ENCODE data around the gene CRIP2. TPM values are rescaled to one million over a fixed set of nuclear protein-coding genes. Genes with fewer than 3 reads are reported as not detected.

Gene CRIP2
- total RNA-seq, 3 donors from 2014 or later (not counting 1 experiment from before 2014, with no cell fraction given) = 1.7 to 4.6 (median 2.0) TPM

DNA sequence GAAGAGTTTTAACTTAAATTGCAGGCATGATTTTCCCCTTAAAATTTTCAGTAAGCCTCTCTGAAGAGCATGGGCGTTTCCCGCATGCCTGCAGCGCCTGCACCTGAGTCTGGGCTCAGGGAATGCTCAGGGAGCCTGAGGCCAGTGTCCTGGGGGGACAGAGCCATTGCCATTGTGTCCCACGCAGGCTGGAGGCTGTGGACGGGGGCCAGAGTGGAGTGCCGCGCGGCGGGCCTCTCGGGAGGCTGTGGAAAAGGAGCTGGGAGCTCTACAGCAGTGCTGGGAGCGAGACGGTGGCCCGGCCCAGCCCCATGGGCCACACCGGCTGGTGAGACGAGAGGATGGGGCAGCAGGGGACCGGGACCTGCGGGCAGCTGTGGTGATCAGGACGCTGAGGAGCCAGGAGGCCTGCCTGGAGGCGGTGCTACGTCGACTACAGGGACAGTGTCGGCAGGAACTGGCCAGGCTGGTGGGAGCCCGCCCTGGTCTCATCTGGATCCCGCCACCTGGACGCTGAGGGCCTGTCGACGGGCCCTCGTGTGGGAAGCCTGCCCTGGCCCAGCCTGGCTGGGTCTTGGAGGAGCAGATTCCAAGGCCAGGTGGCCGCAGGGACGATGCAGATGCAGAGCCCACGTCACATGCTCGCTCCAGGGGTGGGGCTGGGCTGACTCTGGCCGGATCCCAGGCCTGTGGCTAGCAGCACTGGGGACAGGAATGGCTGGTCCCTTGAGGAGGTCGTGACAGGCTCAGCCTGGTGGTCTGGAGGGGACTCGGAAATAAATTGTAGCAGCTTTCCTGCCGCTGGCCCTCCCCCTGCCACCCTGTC lies 24.0 kb downstream of the CRIP2 start:
- Mint-ChIP-seq H3K9me3 (no peaks in the 10 kb centered on the region), H3K27ac (peak overlapping the region; percentile 31 to 58), H3K36me3 (no peaks in the 10 kb centered on the region), H3K4me3 (peak overlapping the region; percentile 35), H3K27me3 (ENCODE audit: low read depth in 2 of 2) (no peaks in the 10 kb centered on the region), H3K4me1 (peaks cover 0 to 4% of the 10 kb centered on the region in 2 donors)
- Histone ChIP-seq H3K27ac (ENCODE audit: low read length) (no peak overlapping the region), H3K36me3 (ENCODE audit: control insufficient read depth, insufficient read depth, low read length) (no peaks in the 10 kb centered on the region), H3K9me3 (ENCODE audit: control insufficient read depth, insufficient read depth, low read length) (no peaks in the 10 kb centered on the region), H3K27me3 (ENCODE audit: control insufficient read depth, insufficient read depth, low read length) (no peaks in the 10 kb centered on the region), H3K4me1 (ENCODE audit: control insufficient read depth, insufficient read depth, low read length) (no peaks in the 10 kb centered on the region), H3K4me3 (ENCODE audit: low read length) (no peak overlapping the region)
- intact Hi-C loops (cut with micrococcal nuclease) = no loop called here
- ATAC-seq = no peak
- peak in 1 of 2 donors; percentile 18 for DNase-seq
- TF ChIP-seq, protein P1, sequence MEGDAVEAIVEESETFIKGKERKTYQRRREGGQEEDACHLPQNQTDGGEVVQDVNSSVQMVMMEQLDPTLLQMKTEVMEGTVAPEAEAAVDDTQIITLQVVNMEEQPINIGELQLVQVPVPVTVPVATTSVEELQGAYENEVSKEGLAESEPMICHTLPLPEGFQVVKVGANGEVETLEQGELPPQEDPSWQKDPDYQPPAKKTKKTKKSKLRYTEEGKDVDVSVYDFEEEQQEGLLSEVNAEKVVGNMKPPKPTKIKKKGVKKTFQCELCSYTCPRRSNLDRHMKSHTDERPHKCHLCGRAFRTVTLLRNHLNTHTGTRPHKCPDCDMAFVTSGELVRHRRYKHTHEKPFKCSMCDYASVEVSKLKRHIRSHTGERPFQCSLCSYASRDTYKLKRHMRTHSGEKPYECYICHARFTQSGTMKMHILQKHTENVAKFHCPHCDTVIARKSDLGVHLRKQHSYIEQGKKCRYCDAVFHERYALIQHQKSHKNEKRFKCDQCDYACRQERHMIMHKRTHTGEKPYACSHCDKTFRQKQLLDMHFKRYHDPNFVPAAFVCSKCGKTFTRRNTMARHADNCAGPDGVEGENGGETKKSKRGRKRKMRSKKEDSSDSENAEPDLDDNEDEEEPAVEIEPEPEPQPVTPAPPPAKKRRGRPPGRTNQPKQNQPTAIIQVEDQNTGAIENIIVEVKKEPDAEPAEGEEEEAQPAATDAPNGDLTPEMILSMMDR (IDR thresholded peaks at IDR 0.05) = no peak
- 97% methylated on average over 36 of the region's 36 CpGs for WGBS (ENCODE audit: insufficient coverage)

DNA sequence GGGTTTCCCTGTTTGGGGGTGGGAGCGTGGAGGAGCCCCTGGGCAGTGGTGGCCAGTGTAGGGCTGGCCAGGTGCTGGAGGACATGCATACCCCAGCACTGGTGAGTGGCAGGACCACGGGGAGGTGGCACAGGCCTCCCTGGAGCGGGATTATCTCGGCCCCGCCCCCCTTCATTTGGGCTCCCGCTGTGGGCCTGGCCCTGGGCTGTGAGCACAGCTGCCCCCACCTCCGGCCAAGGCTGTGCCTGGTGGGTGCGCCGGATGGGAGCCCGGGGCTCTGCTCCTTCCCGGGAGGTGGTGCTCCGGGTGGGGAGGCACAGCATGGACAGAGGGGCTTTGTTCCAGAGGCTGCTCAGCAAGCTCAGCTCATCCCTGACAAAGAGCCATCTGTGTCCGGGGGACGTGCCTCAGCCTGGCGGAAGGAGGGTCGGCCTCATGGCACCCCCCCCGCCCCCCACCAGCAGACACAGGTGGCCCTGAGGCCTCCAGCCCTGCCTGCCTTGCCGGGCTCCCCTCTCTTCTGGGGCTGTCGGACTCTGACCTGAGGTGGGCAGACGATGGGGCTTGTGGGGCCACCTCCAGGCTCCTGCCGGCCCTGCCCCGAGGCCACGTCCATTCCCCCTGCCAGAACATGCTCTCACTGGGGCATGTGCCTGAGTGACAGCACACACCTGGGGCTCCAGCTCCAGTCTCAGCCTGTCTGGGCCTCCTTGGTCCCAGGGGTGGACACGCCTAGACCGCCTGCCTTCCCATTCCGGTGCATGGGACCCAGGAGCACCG lies 24.8 kb downstream of the CRIP2 start:
- intact Hi-C loops (cut with micrococcal nuclease) = no loop called here

DNA sequence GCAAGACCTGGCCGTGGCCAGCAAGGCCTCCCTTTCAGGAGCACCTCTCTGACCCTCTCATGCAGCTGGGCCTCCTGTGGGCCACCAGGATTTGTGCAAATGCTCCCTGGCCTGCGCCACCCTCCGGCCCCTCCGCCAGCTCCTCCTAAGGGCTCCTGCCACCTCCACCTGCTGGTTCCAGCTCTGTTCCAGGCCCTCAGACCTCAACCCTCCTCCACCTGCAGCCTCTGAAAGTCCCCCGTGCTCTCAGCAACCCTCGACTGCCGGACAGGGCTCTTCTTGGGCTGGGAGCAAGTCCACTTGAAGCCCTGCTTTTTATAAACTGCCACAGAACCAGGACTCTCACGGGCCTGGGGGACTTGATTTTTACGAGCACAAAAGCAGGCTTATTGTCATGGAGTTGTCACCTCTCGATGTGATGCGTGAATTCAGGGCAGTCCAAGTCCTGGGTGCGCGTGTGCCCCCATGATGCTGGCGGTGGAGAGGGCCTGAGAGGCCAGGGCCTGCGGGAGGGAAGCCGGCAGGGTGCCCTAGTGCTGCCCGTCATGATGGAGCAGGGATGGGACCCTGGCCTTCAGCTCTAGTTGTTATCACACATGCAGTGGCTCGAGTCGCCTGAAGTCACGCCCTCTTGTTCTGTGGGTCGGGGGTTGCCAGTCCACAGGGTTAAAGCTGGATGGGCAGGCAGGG lies 25.6 kb downstream of the CRIP2 start:
- no peaks in the 10 kb centered on the region for H3K9me3 Mint-ChIP-seq
- intact Hi-C loops (cut with micrococcal nuclease) = no loop called here
- Histone ChIP-seq H3K27ac (ENCODE audit: low read length) (no peak overlapping the region), H3K27me3 (ENCODE audit: control insufficient read depth, insufficient read depth, low read length) (no peaks in the 10 kb centered on the region), H3K4me1 (ENCODE audit: control insufficient read depth, insufficient read depth, low read length) (no peaks in the 10 kb centered on the region), H3K36me3 (ENCODE audit: control insufficient read depth, insufficient read depth, low read length) (no peaks in the 10 kb centered on the region), H3K9me3 (ENCODE audit: control insufficient read depth, insufficient read depth, low read length) (no peaks in the 10 kb centered on the region), H3K4me3 (ENCODE audit: low read length) (no peak overlapping the region)
- TF ChIP-seq, protein P1 (IDR thresholded peaks at IDR 0.05) = no peak
- DNase-seq (peak in 1 of 2 donors; percentile 11), ATAC-seq (no peak)
- H3K27ac Mint-ChIP-seq = peak overlapping the region in 1 of 2 donors; percentile 27
- no peaks in the 10 kb centered on the region for H3K27me3 Mint-ChIP-seq (ENCODE audit: low read depth in 2 of 2)
- H3K36me3 Mint-ChIP-seq = no peaks in the 10 kb centered on the region
- no peak overlapping the region for H3K4me3 Mint-ChIP-seq
- H3K4me1 Mint-ChIP-seq = peaks cover 0 to 4% of the 10 kb centered on the region in 2 donors
- 93% methylated on average over 21 of the region's 21 CpGs for WGBS (ENCODE audit: insufficient coverage)

More for the DNA sequence above, 24.8 kb downstream of the CRIP2 start:
- ATAC-seq = peak in 1 of 3 donors; percentile 5
- peak; percentile 12 to 23 for DNase-seq
- H3K9me3 Mint-ChIP-seq = no peaks in the 10 kb centered on the region
- Histone ChIP-seq H3K36me3 (ENCODE audit: control insufficient read depth, insufficient read depth, low read length) (no peaks in the 10 kb centered on the region), H3K9me3 (ENCODE audit: control insufficient read depth, insufficient read depth, low read length) (no peaks in the 10 kb centered on the region), H3K4me3 (ENCODE audit: low read length) (no peak overlapping the region), H3K4me1 (ENCODE audit: control insufficient read depth, insufficient read depth, low read length) (no peaks in the 10 kb centered on the region), H3K27me3 (ENCODE audit: control insufficient read depth, insufficient read depth, low read length) (no peaks in the 10 kb centered on the region), H3K27ac (ENCODE audit: low read length) (no peak overlapping the region)
- no peaks in the 10 kb centered on the region for H3K27me3 Mint-ChIP-seq (ENCODE audit: low read depth in 2 of 2)
- no peaks in the 10 kb centered on the region for H3K36me3 Mint-ChIP-seq
- peaks cover 0 to 4% of the 10 kb centered on the region in 2 donors for H3K4me1 Mint-ChIP-seq
- 92% methylated on average over 26 of the region's 27 CpGs for WGBS (ENCODE audit: insufficient coverage)
- no peak overlapping the region for H3K4me3 Mint-ChIP-seq
- TF ChIP-seq, protein P1 (IDR thresholded peaks at IDR 0.05) = no peak
- H3K27ac Mint-ChIP-seq = peak overlapping the region in 1 of 2 donors; percentile 58

Measured in natural killer cell (primary cell).